NB4 (cell line): ENCODE measurements around the gene MAD1L1.

Source experiments
- CTCF ChIP-seq: IDR thresholded peaks from one replicate; pipeline ENCODE4 v1.5.1; 2012; ENCODE audit warnings: low read depth, low read length
- MAX ChIP-seq: IDR thresholded peaks from 2 replicates; pipeline ENCODE4 v1.6.1; 2011; ENCODE audit warnings: low read depth, low read length
- MYC ChIP-seq: IDR thresholded peaks from 2 replicates; pipeline ENCODE4 v1.6.1; 2011; ENCODE audit warnings: low read depth, low read length
- POLR2A ChIP-seq: IDR thresholded peaks from 2 replicates; pipeline ENCODE4 v1.6.1; 2011; ENCODE audit warnings: mild to moderate bottlenecking; ENCODE audit not compliant: insufficient read length; ENCODE audit errors: extremely low read depth

GRCh38 chr7:2141651-2142050, 91.1 kb downstream of the MAD1L1 start:
- TF ChIP-seq CTCF (no peak), POLR2A (no peak), MAX (no peak), MYC (no peak)
